SK-N-SH treated with all-trans-retinoic acid at 6 μM for 48 hours (cell line): Measurements from ENCODE around the gene TEX36.

ENCODE experiments used
- CSRNP3 ChIP-seq: fragments of 250-450 bp; sonication (Bioruptor Pico); IDR thresholded peaks from 2 replicates; pipeline ENCODE4 v1.5.1; 2021; ENCODE audit warnings: mild to moderate bottlenecking, moderate library complexity
- ZNF70 ChIP-seq: fragments of 450-650 bp; formaldehyde crosslinking; IDR thresholded peaks from 2 replicates; pipeline ENCODE4 v1.5.0; 2020; ENCODE audit warnings: mild to moderate bottlenecking, moderate library complexity
- TF ChIP-seq, protein P1 (sequence below): fragments of 250-450 bp; sonication (Bioruptor Pico); IDR thresholded peaks from 2 replicates; pipeline ENCODE4 v1.5.1; 2020; ENCODE audit warnings: low read depth, mild to moderate bottlenecking, moderate library complexity
- TF ChIP-seq, protein P2 (sequence below): fragments of 250-450 bp; sonication (Bioruptor Pico); IDR thresholded peaks from 2 replicates; pipeline ENCODE4 v1.8.0; 2021; ENCODE audit warnings: low read depth, mild to moderate bottlenecking, moderate library complexity, borderline replicate concordance
- TF ChIP-seq, protein P3 (sequence below): fragments of 250-450 bp; sonication (Bioruptor Pico); IDR thresholded peaks from 2 replicates; pipeline ENCODE4 v1.8.0; 2020; ENCODE audit warnings: mild to moderate bottlenecking, moderate library complexity, borderline replicate concordance

GRCh38 chr10:125639846-125640245 is 43.1 kb downstream of the TEX36 start:
- TF ChIP-seq CSRNP3 (no peak), ZNF70 (no peak)
- TF ChIP-seq, protein P1, sequence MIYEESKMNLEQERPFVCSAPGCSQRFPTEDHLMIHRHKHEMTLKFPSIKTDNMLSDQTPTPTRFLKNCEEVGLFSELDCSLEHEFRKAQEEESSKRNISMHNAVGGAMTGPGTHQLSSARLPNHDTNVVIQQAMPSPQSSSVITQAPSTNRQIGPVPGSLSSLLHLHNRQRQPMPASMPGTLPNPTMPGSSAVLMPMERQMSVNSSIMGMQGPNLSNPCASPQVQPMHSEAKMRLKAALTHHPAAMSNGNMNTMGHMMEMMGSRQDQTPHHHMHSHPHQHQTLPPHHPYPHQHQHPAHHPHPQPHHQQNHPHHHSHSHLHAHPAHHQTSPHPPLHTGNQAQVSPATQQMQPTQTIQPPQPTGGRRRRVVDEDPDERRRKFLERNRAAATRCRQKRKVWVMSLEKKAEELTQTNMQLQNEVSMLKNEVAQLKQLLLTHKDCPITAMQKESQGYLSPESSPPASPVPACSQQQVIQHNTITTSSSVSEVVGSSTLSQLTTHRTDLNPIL = no peak
- TF ChIP-seq, protein P2, sequence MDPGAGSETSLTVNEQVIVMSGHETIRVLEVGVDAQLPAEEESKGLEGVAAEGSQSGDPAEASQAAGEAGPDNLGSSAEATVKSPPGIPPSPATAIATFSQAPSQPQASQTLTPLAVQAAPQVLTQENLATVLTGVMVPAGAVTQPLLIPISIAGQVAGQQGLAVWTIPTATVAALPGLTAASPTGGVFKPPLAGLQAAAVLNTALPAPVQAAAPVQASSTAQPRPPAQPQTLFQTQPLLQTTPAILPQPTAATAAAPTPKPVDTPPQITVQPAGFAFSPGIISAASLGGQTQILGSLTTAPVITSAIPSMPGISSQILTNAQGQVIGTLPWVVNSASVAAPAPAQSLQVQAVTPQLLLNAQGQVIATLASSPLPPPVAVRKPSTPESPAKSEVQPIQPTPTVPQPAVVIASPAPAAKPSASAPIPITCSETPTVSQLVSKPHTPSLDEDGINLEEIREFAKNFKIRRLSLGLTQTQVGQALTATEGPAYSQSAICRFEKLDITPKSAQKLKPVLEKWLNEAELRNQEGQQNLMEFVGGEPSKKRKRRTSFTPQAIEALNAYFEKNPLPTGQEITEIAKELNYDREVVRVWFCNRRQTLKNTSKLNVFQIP (CRISPR knock-in tag) = no peak
- TF ChIP-seq, protein P3, sequence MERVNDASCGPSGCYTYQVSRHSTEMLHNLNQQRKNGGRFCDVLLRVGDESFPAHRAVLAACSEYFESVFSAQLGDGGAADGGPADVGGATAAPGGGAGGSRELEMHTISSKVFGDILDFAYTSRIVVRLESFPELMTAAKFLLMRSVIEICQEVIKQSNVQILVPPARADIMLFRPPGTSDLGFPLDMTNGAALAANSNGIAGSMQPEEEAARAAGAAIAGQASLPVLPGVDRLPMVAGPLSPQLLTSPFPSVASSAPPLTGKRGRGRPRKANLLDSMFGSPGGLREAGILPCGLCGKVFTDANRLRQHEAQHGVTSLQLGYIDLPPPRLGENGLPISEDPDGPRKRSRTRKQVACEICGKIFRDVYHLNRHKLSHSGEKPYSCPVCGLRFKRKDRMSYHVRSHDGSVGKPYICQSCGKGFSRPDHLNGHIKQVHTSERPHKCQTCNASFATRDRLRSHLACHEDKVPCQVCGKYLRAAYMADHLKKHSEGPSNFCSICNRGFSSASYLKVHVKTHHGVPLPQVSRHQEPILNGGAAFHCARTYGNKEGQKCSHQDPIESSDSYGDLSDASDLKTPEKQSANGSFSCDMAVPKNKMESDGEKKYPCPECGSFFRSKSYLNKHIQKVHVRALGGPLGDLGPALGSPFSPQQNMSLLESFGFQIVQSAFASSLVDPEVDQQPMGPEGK (CRISPR knock-in tag) = no peak
